Aorta (tissue), 5 donors: ENCODE results near the gene MRPS17. TPM values are rescaled to one million over a fixed set of nuclear protein-coding genes. Genes with fewer than 3 reads are reported as not detected.
A peak's percentile ranks its signal among the peaks of the same experiment; 100 is the strongest.
"Not testable (repeated sequence)": the region's sequence is repeated elsewhere in the genome, so short reads cannot be mapped to it uniquely, and the experiment has no call there.

Source experiments
- ATAC-seq: fragments of 200-7000 bp; cut with Tn5 transposase; one replicate; pipeline ENCODE4 v1.9.1; 2022; ENCODE audit warnings: moderate library complexity; ENCODE audit not compliant: low FRiP score
- DNase-seq, 2 donors: peaks; one replicate each; pipeline ENCODE4 v3.0.0-alpha.2; 2020
- H3K27ac ChIP-seq, 2 donors: one replicate each; pipeline ENCODE4 v1.5.1; 2013; ENCODE audit warnings: low read length in 2 of 2, mild to moderate bottlenecking in 2 of 2, moderate library complexity in 2 of 2, control low read depth in 1 of 2, inconsistent platforms in 1 of 2, low read depth in 1 of 2
- H3K27me3 ChIP-seq, 2 donors: one replicate each; pipeline ENCODE4 v1.6.1; 2013; ENCODE audit warnings: control low read depth in 1 of 2, low read length in 1 of 2, mild to moderate bottlenecking in 1 of 2, moderate library complexity in 1 of 2; ENCODE audit not compliant: insufficient read depth in 2 of 2, control insufficient read depth in 1 of 2
- H3K36me3 ChIP-seq, 2 donors: one replicate each; pipeline ENCODE4 v1.6.1; 2013; ENCODE audit warnings: control low read depth in 1 of 2, low read length in 1 of 2, mild to moderate bottlenecking in 1 of 2; ENCODE audit not compliant: insufficient read depth in 2 of 2, control insufficient read depth in 1 of 2
- H3K4me1 ChIP-seq, 2 donors: one replicate each; pipeline ENCODE4 v1.6.1; 2013; ENCODE audit warnings: low read length in 2 of 2, control low read depth in 1 of 2, mild to moderate bottlenecking in 1 of 2, moderate library complexity in 1 of 2; ENCODE audit not compliant: insufficient read depth in 2 of 2, control insufficient read depth in 1 of 2
- H3K4me3 ChIP-seq, 2 donors: one replicate each; pipeline ENCODE4 v1.5.1; 2013; ENCODE audit warnings: low read length in 2 of 2, control low read depth in 1 of 2, mild to moderate bottlenecking in 1 of 2
- H3K9me3 ChIP-seq: one replicate; pipeline ENCODE4 v1.6.1; 2013; ENCODE audit warnings: mild to moderate bottlenecking, low read length; ENCODE audit not compliant: control insufficient read depth
- WGBS, 2 donors: extraction: QIAGEN DNeasy Blood & Tissue Kit; methylation state at CpG; one replicate each; pipeline ENCODE4 v1.1.7; 2013; 5-methylcytosine and 5-hydroxymethylcytosine counted together
- intact Hi-C, 2 donors: fragments of 100-400 bp; cut with DNase I; formaldehyde crosslinking; loops; one replicate each; pipeline versions ENCODE4 v1.14.2 to v1.15.0; 2022
- polyA plus RNA-seq, 2 donors: library from polyadenylated mRNA; stranded (reverse); fragments of 200-250 nt; gene quantifications; one replicate each; pipeline ENCODE4 v1.2.3, GENCODE V29; 2013
- total RNA-seq, 2 donors: library from RNA; stranded (reverse); fragmentation: NEBNext Ultra II Directional; extraction: Animal tissue kit (Norgen Biotek cat#: 25700); gene quantifications; one replicate each; pipeline ENCODE4 v1.2.1, GENCODE V29; 2021
- donor health status: healthy with polysubstance abuse.
- donor health status: Bipolar disorder and iron deficiency.
- donor health status: DM: no; HTN: no; CAD: no.
- donor health status: DM: no; HTN: no; CAD: no.
- donor health status: DM: yes; HTN: yes; CAD: no.

The MRPS17 gene
- total and polyA plus RNA-seq, 4 donors: 7.9 to 9.4 (median 8.8) TPM

DNA sequence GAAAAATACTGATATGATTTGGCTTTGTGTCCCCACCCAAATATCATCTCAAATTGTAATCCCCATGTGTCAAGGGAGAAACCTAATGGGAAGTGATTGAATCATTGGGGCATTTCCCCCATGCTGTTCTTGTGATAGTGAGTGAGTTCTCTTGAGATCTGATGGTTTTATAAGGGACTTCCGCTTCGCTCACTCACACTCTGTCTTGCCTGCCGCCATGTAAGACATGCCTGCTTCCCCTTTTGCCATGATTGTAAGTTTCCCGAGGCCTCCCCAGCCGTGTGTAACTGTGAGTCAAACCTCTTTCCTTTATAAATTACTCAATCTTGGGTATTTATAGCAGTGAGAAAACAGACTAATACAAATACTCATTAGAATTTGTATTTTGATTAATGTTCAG is 5.1 kb upstream of the MRPS17 start:
- Histone ChIP-seq H3K27me3 (no peaks in the 10 kb centered on the region), H3K36me3 (no peaks in the 10 kb centered on the region), H3K27ac (no peak overlapping the region), H3K4me1 (no peaks in the 10 kb centered on the region), H3K9me3 (no peaks in the 10 kb centered on the region), H3K4me3 (no peak overlapping the region)
- WGBS, 2 donors: 78 to 82% methylated on average over 5 of the region's 5 CpGs
- ATAC-seq (no peak), DNase-seq (no peak)
- intact Hi-C loops: no loop called here

GRCh38 chr7:55952352-55952671 is 635 bp downstream of the MRPS17 start:
- not testable (repeated sequence) for H3K9me3 ChIP-seq, H3K4me1 ChIP-seq, H3K27me3 ChIP-seq, DNase-seq, ATAC-seq, H3K36me3 ChIP-seq
- Histone ChIP-seq H3K27ac (peak overlapping the region in 1 of 2 donors; percentile 29), H3K4me3 (peak overlapping the region; percentile 40 to 42)
- intact Hi-C loops: loop anchor here in 1 of 2 donors (5.0 kb wide), 2 partner anchors 65 to 585 kb away; partner anchors contain the start of genes LANCL2 and ZNF713
- WGBS, 2 donors: 36 to 39% methylated on average over 19 of the region's 19 CpGs

- Histone ChIP-seq H3K27ac (no peak overlapping the region), H3K4me1 (no peaks in the 10 kb centered on the region), H3K4me3 (no peak overlapping the region), H3K36me3 (peaks cover 0 to 2% of the 10 kb centered on the region in 2 donors), H3K9me3 (no peaks in the 10 kb centered on the region), H3K27me3 (no peaks in the 10 kb centered on the region)
- WGBS, 2 donors: 90 to 92% methylated on average over 11 of the region's 11 CpGs
- ATAC-seq (no peak), DNase-seq (no peak)
- intact Hi-C loops: loop anchor here in 1 of 2 donors (5.0 kb wide), 2 partner anchors 67 to 587 kb away; partner anchors contain the start of genes LANCL2 and ZNF713
These were observed 2.2 kb downstream of the MRPS17 start for GRCh38 chr7:55953707-55954475.

DNA sequence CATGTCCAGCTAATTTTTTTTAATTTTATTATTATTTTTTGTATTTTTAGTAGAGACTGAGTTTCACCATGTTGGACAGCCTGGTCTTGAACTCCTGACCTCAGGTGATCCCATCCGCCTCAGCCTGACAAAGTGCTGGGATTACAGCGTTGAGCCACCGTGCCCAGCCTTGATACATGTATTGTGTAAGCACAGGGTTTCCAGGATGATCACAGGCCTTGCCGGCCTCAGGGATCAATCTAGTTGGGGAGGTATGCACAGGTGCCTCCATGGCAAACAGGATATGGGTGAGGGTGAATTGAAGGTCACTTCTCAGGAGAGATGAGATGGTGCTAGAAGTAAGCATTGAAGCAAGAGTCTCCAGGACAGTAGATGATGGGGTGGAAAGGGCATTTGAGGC is 5.5 kb downstream of the MRPS17 start:
- Histone ChIP-seq H3K36me3 (peaks cover 0 to 2% of the 10 kb centered on the region in 2 donors), H3K27me3 (no peaks in the 10 kb centered on the region), H3K27ac (no peak overlapping the region), H3K4me1 (no peaks in the 10 kb centered on the region), H3K4me3 (no peak overlapping the region), H3K9me3 (no peaks in the 10 kb centered on the region)
- no peak for DNase-seq
- intact Hi-C loops: no loop called here
- ATAC-seq: no peak
- 83 to 88% methylated on average over 4 of the region's 4 CpGs for WGBS, 2 donors

DNA sequence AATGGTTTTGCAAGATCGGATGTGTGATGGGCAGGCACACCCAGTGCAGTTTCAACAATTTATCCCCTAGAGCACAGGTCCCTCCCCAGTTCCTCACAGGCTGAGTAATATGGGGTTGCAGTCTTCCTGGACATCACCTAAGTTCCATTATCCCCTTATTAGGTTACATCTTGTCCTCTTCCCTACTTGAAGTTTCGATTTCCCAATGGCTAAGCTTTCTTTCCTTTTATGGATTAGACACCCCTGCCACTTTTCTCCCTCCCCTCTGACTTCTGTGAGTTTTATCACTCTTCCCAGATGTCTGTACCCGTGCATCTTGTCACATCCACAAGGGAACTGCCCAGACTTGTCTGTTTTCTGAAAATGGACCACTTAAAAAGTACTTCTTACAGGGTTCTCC is 10.3 kb downstream of the MRPS17 start:
- H3K4me1 ChIP-seq: no peaks in the 10 kb centered on the region
- WGBS, 2 donors: 82 to 91% methylated on average over 3 of the region's 3 CpGs
- H3K4me3 ChIP-seq: no peak overlapping the region
- ATAC-seq: no peak
- no peak overlapping the region for H3K27ac ChIP-seq
- no peaks in the 10 kb centered on the region for H3K36me3 ChIP-seq
- no peaks in the 10 kb centered on the region for H3K9me3 ChIP-seq
- H3K27me3 ChIP-seq: no peaks in the 10 kb centered on the region
- no peak for DNase-seq
- intact Hi-C loops: loop anchor here (5.0 to 10.0 kb wide), 2 partner anchors 65 to 317 kb away; no protein-coding TSS in a partner anchor

- Histone ChIP-seq H3K27me3 (no peaks in the 10 kb centered on the region), H3K36me3 (no peaks in the 10 kb centered on the region), H3K4me3 (no peak overlapping the region), H3K27ac (no peak overlapping the region), H3K9me3 (no peaks in the 10 kb centered on the region), H3K4me1 (no peaks in the 10 kb centered on the region)
- no peak for DNase-seq
- intact Hi-C loops: loop anchor here (5.0 to 10.0 kb wide), 2 partner anchors 66 to 319 kb away; no protein-coding TSS in a partner anchor
- WGBS, 2 donors: 75 to 78% methylated on average over 15 of the region's 15 CpGs
- ATAC-seq: no peak
These were observed 12.0 kb downstream of the MRPS17 start for GRCh38 chr7:55963584-55964168.

GRCh38 chr7:55964261-55965099 is 12.8 kb downstream of the MRPS17 start, which contains the start of gene NIPSNAP2:
Gene NIPSNAP2, plus strand, starts transcription at chr7:55964585. Its CDS starts 25 bp downstream, at chr7:55964610.
- H3K36me3 ChIP-seq: no peaks in the 10 kb centered on the region
- no peaks in the 10 kb centered on the region for H3K4me1 ChIP-seq
- peak within 1 kb of the TSS; percentile 90 to 96 for H3K4me3 ChIP-seq
- intact Hi-C loops: loop anchor here (5.0 to 10.0 kb wide), 2 partner anchors 67 to 320 kb away; no protein-coding TSS in a partner anchor
- no peaks in the 10 kb centered on the region for H3K9me3 ChIP-seq
- 0% methylated on average over 58 to 105 of the region's 105 CpGs for WGBS, 2 donors
- DNase-seq (peak; percentile 89 to 92), ATAC-seq (peak; percentile 91)
- H3K27me3 ChIP-seq: no peaks in the 10 kb centered on the region
- peak within 1 kb of the TSS; percentile 72 to 85 for H3K27ac ChIP-seq

GRCh38 chr7:55965100-55965470 is 13.4 kb downstream of the MRPS17 start:
- Histone ChIP-seq H3K27ac (peak overlapping the region; percentile 62 to 85), H3K27me3 (no peaks in the 10 kb centered on the region), H3K4me3 (peak overlapping the region; percentile 90 to 96), H3K4me1 (no peaks in the 10 kb centered on the region), H3K9me3 (no peaks in the 10 kb centered on the region), H3K36me3 (no peaks in the 10 kb centered on the region)
- intact Hi-C loops: loop anchor here (10.0 kb wide), 1 partner anchor 320 kb away; no protein-coding TSS in a partner anchor
- DNase-seq: no peak
- 1% methylated on average over 14 of the region's 14 CpGs for WGBS, 2 donors
- ATAC-seq: no peak
